A673 (cell line): Measurements from ENCODE around the gene TSPAN14.

ENCODE experiments used
- CTCF ChIP-seq: fragments of 300-800, 200-600 bp; sonication (generic); conservative IDR thresholded peaks from 2 replicates; pipeline ENCODE4 v1.5.1; 2017; ENCODE audit warnings: low read depth, mild to moderate bottlenecking, antibody characterized with exemption, low read length, moderate library complexity, mixed read lengths
- EZH2 ChIP-seq: fragments of 200-600 bp; sonication (generic); IDR thresholded peaks from 2 replicates; pipeline ENCODE4 v1.6.1; 2017; ENCODE audit warnings: borderline replicate concordance, low read depth, mild to moderate bottlenecking, mixed read lengths, antibody characterized with exemption, low read length; ENCODE audit not compliant: poor library complexity, severe bottlenecking

- TF ChIP-seq CTCF (no peak), EZH2 (no peak)
Measured at GRCh38 chr10:80567292-80567691, 113.2 kb downstream of the TSPAN14 start.
